ENCODE measurements around the gene HP1BP3. TPM values are rescaled to one million over a fixed set of nuclear protein-coding genes. Genes with fewer than 3 reads are reported as not detected.

The HP1BP3 gene
- total RNA-seq, 1 experiment from 2014 or later = 218 TPM

- no peak for DNase-seq (ENCODE audit: low read depth)
Observed at GRCh38 chr1:20693623-20694022, 93.5 kb downstream of the HP1BP3 start.

Other genes with a start within 250 kb of the HP1BP3 start
- 0.06 TPM in 1 of 2 replicates, not detected in the other for gene FAM43B, start 234.7 kb downstream of the HP1BP3 start, total RNA-seq (2014; rRNA removed)
- gene CDA, start 198.2 kb downstream of the HP1BP3 start, total RNA-seq (2014; rRNA removed) = not detected in 2 replicates
- gene PINK1, start 153.8 kb downstream of the HP1BP3 start, total RNA-seq (2014; rRNA removed) = 39.7 and 45.5 TPM in 2 replicates
- 254 and 285 TPM in 2 replicates for gene DDOST, start 125.9 kb downstream of the HP1BP3 start, total RNA-seq (2014; rRNA removed)
- gene KIF17, start 69.3 kb downstream of the HP1BP3 start, total RNA-seq (2014; rRNA removed) = 0.13 and 0.75 TPM in 2 replicates
- gene SH2D5, start 54.6 kb downstream of the HP1BP3 start, total RNA-seq (2014; rRNA removed) = 0.71 and 0.98 TPM in 2 replicates